ENCODE results near the gene TRPC3. TPM values are rescaled to one million over a fixed set of nuclear protein-coding genes. Genes with fewer than 3 reads are reported as not detected.

Gene TRPC3
- total and polyA plus RNA-seq, 7 donors = 0.04 to 0.15 (median 0.08) TPM; not detected in 1

- no peak overlapping the region for H3K4me3 ChIP-seq
- 92 to 96% (median 95%) methylated on average over 2 of the region's 2 CpGs for WGBS, 3 donors
- intact Hi-C loops (cut with DNase I) = no loop called here
- ATAC-seq = no peak
- no peak for TF ChIP-seq CTCF (IDR thresholded peaks at IDR 0.05)
- no peak overlapping the region for H3K27ac ChIP-seq
- no peaks in the 10 kb centered on the region for H3K36me3 ChIP-seq (ENCODE audit: insufficient read depth in 1 of 2, low read depth in 1 of 2)
- no peaks in the 10 kb centered on the region for H3K9me3 ChIP-seq
- no peak for DNase-seq
- no peaks in the 10 kb centered on the region for H3K27me3 ChIP-seq (ENCODE audit: insufficient read depth in 3 of 3, low read length in 2 of 3)
- no peaks in the 10 kb centered on the region for H3K4me1 ChIP-seq
Observed at GRCh38 chr4:121978172-121978516, 26.3 kb upstream of the TRPC3 start.

- Histone ChIP-seq H3K27ac (no peak overlapping the region), H3K27me3 (ENCODE audit: insufficient read depth in 3 of 3, low read length in 2 of 3) (no peaks in the 10 kb centered on the region), H3K4me3 (no peak overlapping the region), H3K9me3 (no peaks in the 10 kb centered on the region), H3K4me1 (no peaks in the 10 kb centered on the region), H3K36me3 (ENCODE audit: insufficient read depth in 1 of 2, low read depth in 1 of 2) (no peaks in the 10 kb centered on the region)
- no peak for DNase-seq
- no peak for ATAC-seq
- TF ChIP-seq CTCF (IDR thresholded peaks at IDR 0.05) = no peak
- WGBS, 3 donors = 47 to 54% (median 54%) methylated on average over 9 of the region's 9 CpGs
- intact Hi-C loops (cut with DNase I) = no loop called here
Observed at GRCh38 chr4:121977251-121978171, 25.7 kb upstream of the TRPC3 start.

- Histone ChIP-seq H3K36me3 (ENCODE audit: insufficient read depth in 1 of 2, low read depth in 1 of 2) (no peaks in the 10 kb centered on the region), H3K27me3 (ENCODE audit: insufficient read depth in 3 of 3, low read length in 2 of 3) (no peaks in the 10 kb centered on the region), H3K27ac (no peak overlapping the region), H3K4me1 (no peaks in the 10 kb centered on the region), H3K4me3 (no peak overlapping the region), H3K9me3 (no peaks in the 10 kb centered on the region)
- no peak for TF ChIP-seq CTCF (IDR thresholded peaks at IDR 0.05)
- intact Hi-C loops (cut with DNase I) = no loop called here
- 55 to 63% (median 56%) methylated on average over 2 of the region's 2 CpGs for WGBS, 3 donors
- DNase-seq (no peak), ATAC-seq (no peak)
Observed at GRCh38 chr4:121975784-121976183, 23.9 kb upstream of the TRPC3 start.

GRCh38 chr4:121973816-121974215, 22.0 kb upstream of the TRPC3 start:
- no peak for ATAC-seq
- Histone ChIP-seq H3K9me3 (no peaks in the 10 kb centered on the region), H3K27me3 (ENCODE audit: insufficient read depth in 3 of 3, low read length in 2 of 3) (peaks cover 0 to 2% (median 0%) of the 10 kb centered on the region in 3 donors), H3K36me3 (ENCODE audit: insufficient read depth in 1 of 2, low read depth in 1 of 2) (no peaks in the 10 kb centered on the region), H3K4me1 (no peaks in the 10 kb centered on the region), H3K27ac (no peak overlapping the region), H3K4me3 (no peak overlapping the region)
- intact Hi-C loops (cut with DNase I) = no loop called here
- WGBS, 3 donors = 66 to 69% (median 68%) methylated on average over 4 of the region's 4 CpGs
- no peak for TF ChIP-seq CTCF (IDR thresholded peaks at IDR 0.05)
- DNase-seq = no peak

Measured in psoas muscle (tissue), 8 donors.